CD4-positive, alpha-beta T cell treated with Interleukin-17A for 1 hour (primary cell): Measurements from ENCODE around the gene IL1B.
"Not testable (repeated sequence)": the region's sequence is repeated elsewhere in the genome, so short reads cannot be mapped to it uniquely, and the experiment has no call there.

Experiments used
- DNase-seq: peaks from one replicate; pipeline ENCODE4 v3.0.0-alpha.2; 2020

Gene IL1B

DNA sequence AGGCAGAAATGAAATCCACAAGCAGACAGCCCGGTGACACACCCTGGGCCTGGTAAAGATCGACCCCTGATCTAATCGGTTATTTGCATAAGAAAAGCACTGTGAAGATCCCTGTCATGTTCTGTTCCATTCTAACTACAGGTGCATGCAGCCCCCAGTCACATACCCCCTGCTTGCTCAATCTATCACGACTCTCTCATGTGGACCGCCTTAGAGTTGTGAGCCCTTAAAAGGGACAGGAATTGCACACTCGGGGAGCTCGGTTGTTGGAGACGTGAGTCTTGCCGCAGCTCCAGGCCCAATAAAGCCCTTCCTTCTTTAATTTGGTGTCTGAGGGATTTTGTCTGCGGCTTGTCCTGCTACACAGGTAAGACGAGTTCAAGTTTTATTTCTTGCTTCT, 13.4 kb upstream of the IL1B start:
- no peak for DNase-seq

GRCh38 chr2:112848833-112849232, 12.3 kb upstream of the IL1B start:
- DNase-seq, result no peak

DNA sequence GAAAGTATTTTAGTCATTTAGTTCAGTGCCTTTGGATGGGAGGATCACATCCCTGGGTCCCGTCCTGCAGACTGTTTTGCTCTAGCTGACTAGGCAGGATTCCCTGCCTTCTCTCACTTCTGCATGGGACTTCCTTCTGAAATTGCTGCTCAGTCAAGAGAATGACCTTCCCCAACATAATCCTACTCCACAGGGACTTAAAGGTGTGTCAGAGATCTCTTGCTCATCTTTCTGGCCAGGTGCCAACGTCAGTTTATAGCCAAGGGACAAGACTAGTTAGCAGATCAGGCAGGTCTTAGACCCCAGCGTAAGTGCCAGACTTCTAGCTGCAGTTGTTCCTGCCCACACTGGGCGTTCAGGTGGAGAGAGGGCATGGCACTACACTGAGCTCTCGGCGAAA, 9.5 kb upstream of the IL1B start:
- DNase-seq, result no peak

DNA sequence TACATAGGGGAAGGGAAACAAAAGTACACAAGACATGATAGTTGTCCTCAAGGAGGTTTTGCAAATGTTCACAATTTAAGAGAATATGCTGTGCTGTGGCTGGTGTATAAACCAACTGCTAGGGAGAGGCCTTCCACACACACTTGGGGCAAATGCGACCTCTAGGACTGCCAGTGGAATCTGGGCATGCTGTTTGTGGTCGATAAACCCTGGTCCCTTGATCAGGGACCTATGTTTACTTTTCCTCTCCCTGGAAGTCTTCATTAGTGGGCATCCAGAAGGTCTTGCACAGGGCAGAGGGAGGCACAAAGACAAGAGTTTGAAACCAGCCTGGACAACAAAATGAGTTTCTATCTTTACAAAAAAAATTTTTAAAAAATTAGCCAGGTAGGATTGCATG, 7.3 kb upstream of the IL1B start:
- DNase-seq, result no peak

- no peak for DNase-seq
These were observed 6.7 kb upstream of the IL1B start for GRCh38 chr2:112843288-112843687.

DNA sequence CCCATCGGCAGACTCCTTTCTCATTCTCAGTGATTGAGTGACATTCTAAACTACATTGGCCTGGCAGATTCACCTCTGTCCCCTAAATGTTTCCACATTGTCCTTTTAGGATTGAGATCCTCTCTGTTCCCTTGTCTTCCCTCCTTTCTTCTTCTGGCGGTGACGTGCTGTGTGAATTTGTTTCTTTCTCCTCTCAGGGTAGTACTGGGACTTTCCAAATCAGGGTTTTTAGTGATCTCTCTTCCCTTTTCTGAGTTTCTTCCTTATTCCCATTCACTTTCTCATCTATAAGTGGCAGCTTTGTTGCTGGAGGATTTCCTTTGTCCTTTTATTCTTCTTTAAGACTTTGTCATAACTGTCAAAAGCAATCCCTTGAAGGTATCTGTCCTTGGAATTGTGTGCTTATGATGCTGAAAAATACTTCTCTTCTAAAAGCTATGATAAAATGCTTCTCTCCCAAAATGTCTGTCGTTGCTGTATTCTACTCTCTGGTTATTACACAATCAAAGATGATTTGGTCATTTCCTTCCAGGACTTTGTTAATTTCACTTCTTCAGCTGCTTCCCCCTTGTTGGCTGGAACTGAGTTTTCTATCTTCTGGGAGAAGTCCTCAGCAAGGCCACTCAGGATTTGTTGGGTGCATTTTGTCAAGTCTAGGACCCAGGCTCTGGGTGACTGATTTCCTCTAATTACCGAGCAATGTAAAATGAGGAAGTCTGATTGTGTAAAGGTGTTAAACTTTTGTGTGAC, 4.9 kb upstream of the IL1B start:
- DNase-seq, result no peak

GRCh38 chr2:112840068-112840445, 3.5 kb upstream of the IL1B start:
- no peak for DNase-seq

GRCh38 chr2:112839407-112840067, 3.0 kb upstream of the IL1B start:
- peak; percentile 46 for DNase-seq

- DNase-seq, result no peak
These were observed 417 bp downstream of the IL1B start for GRCh38 chr2:112836163-112836560.

DNA sequence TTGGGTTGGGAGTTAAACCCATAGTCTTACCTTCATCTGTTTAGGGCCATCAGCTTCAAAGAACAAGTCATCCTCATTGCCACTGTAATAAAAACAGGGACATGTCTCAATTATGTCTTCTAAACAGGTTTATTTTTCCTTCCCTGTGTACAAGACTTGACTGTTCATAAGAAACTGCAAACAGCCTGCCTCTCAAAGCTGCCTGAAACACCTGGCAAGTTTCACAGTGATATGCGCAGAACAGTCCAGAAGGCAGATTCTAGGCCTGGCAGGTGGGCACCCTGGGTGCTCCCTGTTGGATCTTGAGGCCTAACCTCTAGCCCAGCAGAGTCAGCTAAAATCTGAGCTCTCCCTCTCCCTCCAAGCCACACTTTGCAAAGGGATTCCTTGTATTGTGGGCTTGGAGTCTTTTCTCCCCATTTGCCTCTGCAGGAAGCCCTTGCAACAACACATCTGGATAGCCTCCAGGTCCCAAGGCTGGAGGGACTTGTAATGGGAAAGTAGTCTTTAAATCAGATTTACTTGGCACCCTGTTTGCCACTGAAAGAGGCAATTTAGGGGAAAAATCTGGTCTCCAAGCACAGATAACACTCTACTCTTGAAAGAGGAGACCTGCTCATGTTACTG, 930 bp downstream of the IL1B start:
- no peak for DNase-seq

GRCh38 chr2:112835061-112835501, 1.5 kb downstream of the IL1B start:
- no peak for DNase-seq

- DNase-seq, result no peak
These were observed 2.1 kb downstream of the IL1B start for GRCh38 chr2:112834396-112835037.

DNA sequence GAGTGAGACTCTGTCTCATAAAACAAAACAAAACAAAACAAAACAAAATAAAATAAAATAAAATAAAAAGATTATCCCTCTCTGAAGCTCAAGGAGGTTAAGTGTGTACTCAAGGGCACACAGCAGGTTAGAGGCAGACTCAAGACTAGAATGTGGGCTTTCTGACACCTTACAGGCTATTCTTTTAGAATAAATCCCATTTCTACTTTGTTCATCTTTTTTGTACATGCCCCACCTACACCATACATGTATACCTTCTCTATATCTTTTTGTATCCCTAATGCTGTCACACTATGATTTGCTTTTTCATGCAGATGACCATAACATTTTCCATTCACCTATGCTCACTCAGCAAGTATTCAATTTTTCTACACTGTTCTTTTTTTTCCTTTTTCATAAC, 2.6 kb downstream of the IL1B start:
- no peak for DNase-seq

- DNase-seq, result not testable (repeated sequence)
These were observed 3.0 kb downstream of the IL1B start for GRCh38 chr2:112833639-112833931.

GRCh38 chr2:112832841-112833638, 3.5 kb downstream of the IL1B start:
- DNase-seq, result no peak

GRCh38 chr2:112831946-112832840, 4.4 kb downstream of the IL1B start:
- no peak for DNase-seq

- DNase-seq, result no peak
These were observed 5.1 kb downstream of the IL1B start for GRCh38 chr2:112831513-112831845.

GRCh38 chr2:112830682-112831512, 5.7 kb downstream of the IL1B start:
- no peak for DNase-seq

GRCh38 chr2:112829961-112830681, 6.5 kb downstream of the IL1B start:
- DNase-seq, result no peak
